K562 (cell line): ENCODE data around the gene CRB2. TPM values are rescaled to one million over a fixed set of nuclear protein-coding genes. Genes with fewer than 3 reads are reported as not detected.

Source experiments
- DMBX1 ChIP-seq: fragments of 250-450 bp; sonication (Bioruptor Pico); IDR thresholded peaks from 2 replicates; pipeline ENCODE4 v1.8.0; 2022; ENCODE audit warnings: inconsistent platforms, mild to moderate bottlenecking, moderate library complexity, borderline replicate concordance
- FOXK2 ChIP-seq, 2 experiments: fragments of 450-650 bp; IDR thresholded peaks in 1 of 2; conservative IDR thresholded peaks in 1 of 2; 2 replicates each; pipeline ENCODE4 v1.6.1; 2016; ENCODE audit warnings: low read depth in 2 of 2, mild to moderate bottlenecking in 1 of 2
- GATAD2B ChIP-seq: fragments of 450-650 bp; IDR thresholded peaks from 2 replicates; pipeline ENCODE4 v1.6.1; 2017; ENCODE audit warnings: mild to moderate bottlenecking, borderline replicate concordance
- KDM2B ChIP-seq: fragments of 250-450 bp; sonication (Bioruptor Pico); IDR thresholded peaks from 2 replicates; pipeline ENCODE4 v1.8.0; 2021; ENCODE audit warnings: mild to moderate bottlenecking, moderate library complexity
- KLF16 ChIP-seq: IDR thresholded peaks from 2 replicates; pipeline ENCODE4 v1.6.1; 2016; ENCODE audit warnings: antibody characterized with exemption
- MYC ChIP-seq, 2 experiments: fragments of 250-450 bp in 1 of 2; sonication (Bioruptor Pico) in 1 of 2; IDR thresholded peaks; 2 replicates each; pipeline versions ENCODE4 v1.5.1 to v1.6.1; 2012 to 2021; ENCODE audit warnings: low read depth in 2 of 2, borderline replicate concordance in 1 of 2, improper control_type of control experiment in 1 of 2, low read length in 1 of 2, mild to moderate bottlenecking in 1 of 2, moderate library complexity in 1 of 2
- NFIX ChIP-seq: fragments of 250-450 bp; sonication (Bioruptor Pico); IDR thresholded peaks from 2 replicates; pipeline ENCODE4 v1.4.0; 2020; ENCODE audit warnings: low read depth, mild to moderate bottlenecking, moderate library complexity
- SIRT6 ChIP-seq: IDR thresholded peaks from one replicate; pipeline ENCODE4 v1.6.1; 2012; ENCODE audit warnings: low read depth, mild to moderate bottlenecking, control low read depth, inconsistent platforms, low read length, moderate library complexity
- THRAP3 ChIP-seq: fragments of 450-650 bp; IDR thresholded peaks from 2 replicates; pipeline ENCODE4 v1.6.1; 2016; ENCODE audit warnings: mild to moderate bottlenecking, inconsistent platforms, borderline replicate concordance
- TRIM24 ChIP-seq, 2 experiments: fragments of 450-650 bp; IDR thresholded peaks; 2 replicates each; pipeline ENCODE4 v1.6.1; 2016
- ZNF165 ChIP-seq: fragments of 250-450 bp; sonication (Bioruptor Pico); IDR thresholded peaks from 2 replicates; pipeline ENCODE4 v1.4.0; 2020; ENCODE audit warnings: borderline replicate concordance
- ZNF717 ChIP-seq: fragments of 250-450 bp; sonication (Bioruptor Pico); IDR thresholded peaks from 2 replicates; pipeline ENCODE4 v1.5.0; 2021
- polyA plus RNA-seq, 8 experiments: library from polyadenylated mRNA; depleted of rRNA in 4 of 8; stranded (reverse) in 5 of 8; unstranded in 3 of 8; fragments of >200 nt; fragmentation: Nextera tagmentation in 2 of 8; fragmentation: Illumina TruSeq in 1 of 8; extraction: Ambion mirVana in 2 of 8; extraction: Trizol in 1 of 8; gene quantifications; 2 replicates each; pipeline versions ENCODE4 v1.2.1 to v1.2.3, GENCODE V29; 2011 to 2014; ENCODE audit warnings: inconsistent platforms in 1 of 8, missing spikeins in 1 of 8
- total RNA-seq, 7 experiments: library from RNA; depleted of rRNA in 6 of 7; stranded (reverse); fragments of >200 nt in 6 of 7; fragmentation: Illumina TruSeq in 2 of 7; extraction: Trizol in 2 of 7; gene quantifications; 2 replicates each; pipeline versions ENCODE4 v1.2.1 to v1.2.3, GENCODE V29; 2011 to 2021; ENCODE audit warnings: low replicate concordance in 1 of 7
- TF ChIP-seq, protein P1 (sequence below): sonication (generic); formaldehyde crosslinking; IDR thresholded peaks from 2 replicates; pipeline ENCODE4 v1.8.0; 2022; ENCODE audit warnings: missing genetic modification reagents, mild to moderate bottlenecking, borderline replicate concordance
- TF ChIP-seq, protein P2 (sequence below), 3 experiments: fragments of 200-800 bp in 1 of 3; fragments of 250-450 bp in 1 of 3; fragments of 450-650 bp in 1 of 3; sonication (Bioruptor Pico) in 1 of 3; sonication (Bioruptor generic) in 1 of 3; formaldehyde crosslinking in 1 of 3; IDR thresholded peaks; 2 replicates each; pipeline versions ENCODE4 v1.6.1 to v1.8.0; 2016 to 2022; ENCODE audit warnings: mild to moderate bottlenecking in 2 of 3, missing genetic modification characterization in 2 of 3, missing compliant biosample characterization in 1 of 3, moderate library complexity in 1 of 3
- TF ChIP-seq, protein P3 (sequence below): fragments of 450-650 bp; IDR thresholded peaks from 2 replicates; pipeline ENCODE4 v1.6.1; 2016; ENCODE audit warnings: antibody characterized with exemption
- TF ChIP-seq, protein P4 (sequence below): fragments of 250-450 bp; sonication (Bioruptor Pico); IDR thresholded peaks from 2 replicates; pipeline ENCODE4 v1.8.0; 2021; ENCODE audit warnings: borderline replicate concordance, mild to moderate bottlenecking, moderate library complexity; ENCODE audit not compliant: poor library complexity, severe bottlenecking

CRB2 gene
- total and polyA plus RNA-seq, 9 of the 15 experiments (the other 6 are each of a cell fraction or from before 2014, with no cell fraction given) = 0.13 to 1.2 (median 0.25) TPM; not detected in 2

DNA sequence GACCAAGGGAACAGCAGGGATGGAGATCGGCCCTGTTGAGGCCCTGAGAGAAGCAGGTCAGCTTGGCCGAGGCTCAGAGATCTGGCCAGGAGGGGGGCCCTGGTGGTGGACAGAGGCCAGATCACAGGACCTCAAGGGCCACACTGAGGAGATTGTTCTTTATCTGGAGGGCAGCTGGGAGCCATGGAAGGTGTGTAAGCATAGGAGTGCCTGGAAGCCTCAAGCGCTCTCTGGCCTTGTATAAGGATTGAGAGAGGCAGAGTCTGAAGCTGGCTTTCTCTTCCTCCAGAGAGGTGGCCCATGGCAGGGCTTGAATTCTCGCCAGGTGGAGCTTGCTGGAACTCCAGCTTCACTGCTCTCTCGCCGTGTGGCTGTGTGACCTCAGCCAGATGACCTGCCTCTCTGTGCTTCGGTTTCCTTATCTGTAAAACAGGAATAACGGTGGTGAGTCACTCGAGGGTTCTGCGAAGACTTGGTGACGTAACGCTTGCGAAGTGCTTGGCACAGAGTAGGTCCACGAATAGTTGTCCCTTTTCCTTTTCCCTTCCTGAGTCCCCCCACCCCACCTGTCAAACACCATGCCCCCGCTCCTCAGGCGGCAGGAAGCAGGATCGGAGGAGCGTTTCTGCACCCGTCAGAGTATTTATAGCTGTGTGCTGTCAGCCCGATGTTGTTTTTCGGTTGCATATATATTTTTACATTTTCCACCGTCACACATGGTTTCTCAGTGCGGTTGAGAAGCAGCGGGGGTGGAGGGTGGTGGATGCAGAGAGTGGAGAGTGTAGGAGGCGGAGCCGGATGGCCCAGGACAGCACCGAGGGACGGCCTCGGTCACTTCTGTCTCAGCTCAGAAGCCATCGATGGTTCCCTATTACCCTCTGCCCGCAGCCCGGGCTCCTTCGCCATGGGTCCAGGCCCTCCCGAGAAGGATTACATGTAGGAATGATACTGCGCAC, 17.0 kb upstream of the CRB2 start (continued):
- TF ChIP-seq THRAP3 (0 out of 2 replicates have a peak, but pooled peaks have one; percentile 26), NFIX (CRISPR knock-in tag) (no peak), DMBX1 (CRISPR knock-in tag) (peak; percentile 38; the same call in 1 of the 2 replicates), ZNF717 (no peak), GATAD2B (no peak), FOXK2 (conservative IDR thresholded peaks at IDR 0.05 in 1 of 2, IDR thresholded peaks at IDR 0.05 in 1 of 2; ENCODE audit: low read depth in 2 of 2) (no peak), ZNF165 (CRISPR knock-in tag) (no peak), MYC (IDR thresholded peaks at IDR 0.05; ENCODE audit: low read depth, low read length) (no peak), MYC (CRISPR knock-in tag; IDR thresholded peaks at IDR 0.05; ENCODE audit: borderline replicate concordance, low read depth) (no peak), KLF16 (no peak), KDM2B (no peak), SIRT6 (no peak), TRIM24 (IDR thresholded peaks at IDR 0.05) (peak; percentile 44 to 76; a peak in 3 of 4 replicates)
- TF ChIP-seq, protein P1, sequence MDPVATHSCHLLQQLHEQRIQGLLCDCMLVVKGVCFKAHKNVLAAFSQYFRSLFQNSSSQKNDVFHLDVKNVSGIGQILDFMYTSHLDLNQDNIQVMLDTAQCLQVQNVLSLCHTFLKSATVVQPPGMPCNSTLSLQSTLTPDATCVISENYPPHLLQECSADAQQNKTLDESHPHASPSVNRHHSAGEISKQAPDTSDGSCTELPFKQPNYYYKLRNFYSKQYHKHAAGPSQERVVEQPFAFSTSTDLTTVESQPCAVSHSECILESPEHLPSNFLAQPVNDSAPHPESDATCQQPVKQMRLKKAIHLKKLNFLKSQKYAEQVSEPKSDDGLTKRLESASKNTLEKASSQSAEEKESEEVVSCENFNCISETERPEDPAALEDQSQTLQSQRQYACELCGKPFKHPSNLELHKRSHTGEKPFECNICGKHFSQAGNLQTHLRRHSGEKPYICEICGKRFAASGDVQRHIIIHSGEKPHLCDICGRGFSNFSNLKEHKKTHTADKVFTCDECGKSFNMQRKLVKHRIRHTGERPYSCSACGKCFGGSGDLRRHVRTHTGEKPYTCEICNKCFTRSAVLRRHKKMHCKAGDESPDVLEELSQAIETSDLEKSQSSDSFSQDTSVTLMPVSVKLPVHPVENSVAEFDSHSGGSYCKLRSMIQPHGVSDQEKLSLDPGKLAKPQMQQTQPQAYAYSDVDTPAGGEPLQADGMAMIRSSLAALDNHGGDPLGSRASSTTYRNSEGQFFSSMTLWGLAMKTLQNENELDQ (CRISPR knock-in tag) = no peak
- TF ChIP-seq, protein P2, sequence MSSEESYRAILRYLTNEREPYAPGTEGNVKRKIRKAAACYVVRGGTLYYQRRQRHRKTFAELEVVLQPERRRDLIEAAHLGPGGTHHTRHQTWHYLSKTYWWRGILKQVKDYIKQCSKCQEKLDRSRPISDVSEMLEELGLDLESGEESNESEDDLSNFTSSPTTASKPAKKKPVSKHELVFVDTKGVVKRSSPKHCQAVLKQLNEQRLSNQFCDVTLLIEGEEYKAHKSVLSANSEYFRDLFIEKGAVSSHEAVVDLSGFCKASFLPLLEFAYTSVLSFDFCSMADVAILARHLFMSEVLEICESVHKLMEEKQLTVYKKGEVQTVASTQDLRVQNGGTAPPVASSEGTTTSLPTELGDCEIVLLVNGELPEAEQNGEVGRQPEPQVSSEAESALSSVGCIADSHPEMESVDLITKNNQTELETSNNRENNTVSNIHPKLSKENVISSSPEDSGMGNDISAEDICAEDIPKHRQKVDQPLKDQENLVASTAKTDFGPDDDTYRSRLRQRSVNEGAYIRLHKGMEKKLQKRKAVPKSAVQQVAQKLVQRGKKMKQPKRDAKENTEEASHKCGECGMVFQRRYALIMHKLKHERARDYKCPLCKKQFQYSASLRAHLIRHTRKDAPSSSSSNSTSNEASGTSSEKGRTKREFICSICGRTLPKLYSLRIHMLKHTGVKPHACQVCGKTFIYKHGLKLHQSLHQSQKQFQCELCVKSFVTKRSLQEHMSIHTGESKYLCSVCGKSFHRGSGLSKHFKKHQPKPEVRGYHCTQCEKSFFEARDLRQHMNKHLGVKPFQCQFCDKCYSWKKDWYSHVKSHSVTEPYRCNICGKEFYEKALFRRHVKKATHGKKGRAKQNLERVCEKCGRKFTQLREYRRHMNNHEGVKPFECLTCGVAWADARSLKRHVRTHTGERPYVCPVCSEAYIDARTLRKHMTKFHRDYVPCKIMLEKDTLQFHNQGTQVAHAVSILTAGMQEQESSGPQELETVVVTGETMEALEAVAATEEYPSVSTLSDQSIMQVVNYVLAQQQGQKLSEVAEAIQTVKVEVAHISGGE (CRISPR knock-in tag; IDR thresholded peaks at IDR 0.05) = no peak
- TF ChIP-seq, protein P3, sequence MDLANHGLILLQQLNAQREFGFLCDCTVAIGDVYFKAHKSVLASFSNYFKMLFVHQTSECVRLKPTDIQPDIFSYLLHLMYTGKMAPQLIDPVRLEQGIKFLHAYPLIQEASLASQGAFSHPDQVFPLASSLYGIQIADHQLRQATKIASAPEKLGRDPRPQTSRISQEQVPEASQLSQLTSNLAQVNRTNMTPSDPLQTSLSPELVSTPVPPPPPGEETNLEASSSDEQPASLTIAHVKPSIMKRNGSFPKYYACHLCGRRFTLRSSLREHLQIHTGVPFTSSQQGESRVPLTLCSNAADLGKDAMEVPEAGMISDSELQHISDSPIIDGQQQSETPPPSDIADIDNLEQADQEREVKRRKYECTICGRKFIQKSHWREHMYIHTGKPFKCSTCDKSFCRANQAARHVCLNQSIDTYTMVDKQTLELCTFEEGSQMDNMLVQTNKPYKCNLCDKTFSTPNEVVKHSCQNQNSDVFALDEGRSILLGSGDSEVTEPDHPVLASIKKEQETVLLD = peak; percentile 54; the same call in 1 of the 2 replicates
- TF ChIP-seq, protein P4, sequence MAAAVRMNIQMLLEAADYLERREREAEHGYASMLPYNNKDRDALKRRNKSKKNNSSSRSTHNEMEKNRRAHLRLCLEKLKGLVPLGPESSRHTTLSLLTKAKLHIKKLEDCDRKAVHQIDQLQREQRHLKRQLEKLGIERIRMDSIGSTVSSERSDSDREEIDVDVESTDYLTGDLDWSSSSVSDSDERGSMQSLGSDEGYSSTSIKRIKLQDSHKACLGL (CRISPR knock-in tag) = no peak
